OCI-M2 (cell line): ENCODE data around the gene ZNF283.
"Not testable (repeated sequence)": the region's sequence is repeated elsewhere in the genome, so short reads cannot be mapped to it uniquely, and the experiment has no call there.

ENCODE experiments used
- DNase-seq: peaks from one replicate; lab custom pipeline; 2025; ENCODE audit not compliant: unreplicated experiment; lab: John Stamatoyannopoulos, UW

The ZNF283 gene

GRCh38 chr19:43847884-43848283 is 20.8 kb downstream of the ZNF283 start:
- DNase-seq = no peak

DNA sequence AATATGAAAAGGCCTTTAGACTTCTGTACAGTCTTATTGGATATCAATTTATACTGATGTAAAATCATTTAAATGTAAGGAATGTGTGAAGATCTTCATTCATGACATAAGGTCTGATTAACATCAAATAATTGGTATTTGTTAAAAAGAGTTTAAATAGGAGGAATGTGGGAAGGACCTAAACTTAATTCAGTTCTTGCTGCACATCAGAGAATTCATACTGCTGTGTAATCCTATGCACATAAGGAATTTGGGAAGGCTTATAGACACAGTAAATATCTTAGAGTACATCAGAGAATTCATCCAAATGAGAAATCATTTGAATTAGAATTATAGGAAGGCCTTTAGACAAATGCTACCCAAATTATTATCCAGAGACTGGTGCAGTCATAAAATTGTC is 21.7 kb downstream of the ZNF283 start:
- DNase-seq = no peak

DNA sequence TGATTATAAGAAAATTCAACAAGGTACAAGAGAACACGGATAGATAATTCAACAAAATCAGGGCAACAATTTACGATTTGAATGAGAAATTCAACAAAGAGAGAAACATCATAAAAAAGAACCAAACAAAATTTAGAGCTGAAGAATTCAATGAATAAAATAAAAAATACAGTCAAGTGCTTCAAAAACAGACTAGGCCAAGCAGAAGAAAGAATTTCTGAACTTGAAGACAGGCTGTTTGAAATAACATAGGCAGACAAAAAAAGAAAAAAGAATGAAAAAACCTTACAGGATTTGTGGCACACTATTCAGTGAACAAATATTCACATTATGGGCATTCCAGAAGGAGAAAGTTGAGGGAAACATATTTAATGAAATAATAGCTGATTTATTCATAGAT is 31.1 kb downstream of the ZNF283 start:
- DNase-seq = no peak

DNA sequence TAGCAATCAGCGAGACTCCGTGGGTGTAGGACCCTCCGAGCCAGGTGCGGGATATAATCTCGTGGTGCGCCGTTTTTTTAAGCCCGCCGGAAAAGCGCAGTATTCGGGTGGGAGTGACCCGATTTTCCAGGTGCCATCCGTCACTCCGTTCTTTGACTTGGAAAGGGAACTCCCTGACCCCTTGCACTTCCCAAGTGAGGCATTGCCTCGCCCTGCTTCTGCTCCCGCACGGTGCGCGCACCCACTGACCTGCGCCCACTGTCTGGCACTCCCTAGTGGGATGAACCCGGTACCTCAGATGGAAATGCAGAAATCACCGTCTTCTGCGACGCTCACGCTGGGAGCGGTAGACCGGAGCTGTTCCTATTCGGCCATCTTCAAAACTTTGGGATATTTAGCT is 39.8 kb downstream of the ZNF283 start:
- not testable (repeated sequence) for DNase-seq

GRCh38 chr19:43872547-43873336 is 45.6 kb downstream of the ZNF283 start:
- no peak for DNase-seq

DNA sequence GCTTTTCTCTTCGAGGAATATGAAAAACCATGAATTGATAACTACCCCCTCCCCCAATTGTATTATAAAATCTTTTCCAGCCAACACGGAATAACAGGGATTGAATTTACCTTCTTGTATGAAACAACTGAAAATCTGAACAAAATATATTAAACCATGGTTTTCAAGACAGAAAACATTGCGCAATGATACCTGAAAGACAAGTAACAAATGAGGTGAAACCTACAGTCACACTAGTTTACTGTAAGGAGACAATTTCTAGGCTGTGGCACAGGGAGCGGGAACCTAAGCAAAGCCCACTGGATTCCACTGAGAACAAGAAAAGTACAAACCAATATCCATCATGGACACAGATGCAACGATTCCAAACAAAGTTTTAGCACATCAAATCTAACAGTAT is 53.4 kb downstream of the ZNF283 start:
- DNase-seq = no peak

- no peak for DNase-seq
Measured at GRCh38 chr19:43883864-43884263, 56.7 kb downstream of the ZNF283 start, which contains the start of gene ZNF404. Gene ZNF404 (minus strand): TSS chr19:43883964.

DNA sequence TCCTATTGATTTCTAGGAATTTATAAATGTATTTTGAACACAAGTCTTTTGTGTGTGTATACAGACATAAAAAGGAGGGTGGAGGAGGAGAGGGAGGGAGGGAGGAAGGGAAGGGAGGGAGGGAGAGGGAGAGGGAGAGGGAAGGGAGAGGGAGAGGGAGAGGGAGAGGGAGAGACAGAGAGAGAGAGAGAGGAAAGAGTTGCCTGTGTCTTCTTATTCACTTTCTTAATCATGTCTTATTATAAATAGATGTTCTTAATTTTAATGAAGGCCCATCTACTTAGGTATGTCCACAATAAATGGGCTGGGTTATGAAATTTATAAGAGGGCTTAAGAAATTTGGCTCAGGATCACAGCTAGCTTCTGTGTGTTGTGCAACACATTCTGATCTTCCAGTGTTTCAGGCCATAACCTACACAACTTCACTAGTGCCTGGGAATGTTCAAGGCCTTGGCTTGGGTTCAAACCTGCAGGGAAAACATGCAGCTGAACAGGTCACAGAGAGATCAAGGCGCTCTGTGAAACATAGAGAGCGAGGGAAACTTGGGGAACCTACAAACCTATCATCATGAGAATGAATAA is 68.7 kb downstream of the ZNF283 start:
- no peak for DNase-seq
